Superior temporal gyrus (tissue), 1 donor: ENCODE measurements around the gene GRID2IP.
A peak's percentile ranks its signal among the peaks of the same experiment; 100 is the strongest.

Experiments
- DNase-seq: peaks from one replicate; pipeline ENCODE4 v3.0.0-alpha.2; 2016; ENCODE audit errors: extremely low spot score

GRID2IP gene

GRCh38 chr7:6520163-6520981, 30.9 kb downstream of the GRID2IP start:
- DNase-seq = no peak

GRCh38 chr7:6516387-6516983, 34.8 kb downstream of the GRID2IP start:
- peak; percentile 91 for DNase-seq

- no peak for DNase-seq
These were observed 37.7 kb downstream of the GRID2IP start for GRCh38 chr7:6513541-6513940.

GRCh38 chr7:6512892-6513291, 38.4 kb downstream of the GRID2IP start:
- no peak for DNase-seq

GRCh38 chr7:6510476-6511133, 40.7 kb downstream of the GRID2IP start:
- DNase-seq = no peak

GRCh38 chr7:6508950-6509349, 42.3 kb downstream of the GRID2IP start:
- DNase-seq = no peak

GRCh38 chr7:6508539-6508938, 42.7 kb downstream of the GRID2IP start:
- DNase-seq = no peak

GRCh38 chr7:6507906-6508305, 43.4 kb downstream of the GRID2IP start:
- DNase-seq = no peak

GRCh38 chr7:6505685-6506559, 45.3 kb downstream of the GRID2IP start:
- DNase-seq = no peak

GRCh38 chr7:6504996-6505395, 46.3 kb downstream of the GRID2IP start:
- no peak for DNase-seq

- DNase-seq = no peak
These were observed 48.4 kb downstream of the GRID2IP start for GRCh38 chr7:6502886-6503285.

GRCh38 chr7:6501586-6502564, 49.4 kb downstream of the GRID2IP start:
- no peak for DNase-seq

GRCh38 chr7:6500691-6501090, 50.6 kb downstream of the GRID2IP start:
- no peak for DNase-seq

GRCh38 chr7:6497994-6498393, 53.3 kb downstream of the GRID2IP start:
- DNase-seq = no peak

GRCh38 chr7:6497637-6497905, 53.7 kb downstream of the GRID2IP start:
- DNase-seq = no peak

- DNase-seq = no peak
These were observed 54.2 kb downstream of the GRID2IP start for GRCh38 chr7:6496842-6497636.

- DNase-seq = no peak
These were observed 55.5 kb downstream of the GRID2IP start for GRCh38 chr7:6495597-6496262.

GRCh38 chr7:6494365-6494764, 56.9 kb downstream of the GRID2IP start:
- DNase-seq = no peak

GRCh38 chr7:6491194-6491593, 60.1 kb downstream of the GRID2IP start:
- DNase-seq = no peak

- no peak for DNase-seq
These were observed 61.6 kb downstream of the GRID2IP start for GRCh38 chr7:6489612-6490011.
